ENCODE results near the gene XCL1.

XCL1 gene

DNA sequence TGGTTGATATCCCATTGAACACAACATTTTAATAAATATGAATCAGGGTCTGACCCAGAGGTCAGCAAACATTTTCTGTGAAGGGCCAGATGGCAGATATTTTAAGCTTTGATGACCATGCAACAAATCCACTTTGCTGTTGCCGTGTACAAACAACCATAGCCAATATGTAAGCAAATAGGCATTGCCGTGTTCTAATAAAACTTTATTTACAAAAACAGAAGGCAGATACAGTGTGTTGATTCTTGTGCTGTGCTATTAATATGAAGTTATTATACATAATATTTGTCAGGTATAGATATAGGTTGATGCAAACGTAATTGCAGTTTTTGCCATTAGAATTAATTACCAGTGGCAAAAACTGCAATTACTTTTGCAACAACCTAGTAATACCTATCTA lies 8.8 kb upstream of the XCL1 start:
- DNase-seq, result no peak
- Histone ChIP-seq H3K27me3 (replicated peaks; ENCODE audit: insufficient read depth, low read length) (no peaks in the 10 kb centered on the region), H3K79me2 (ENCODE audit: low read length) (no peaks in the 10 kb centered on the region), H3K4me2 (ENCODE audit: low read depth, low read length) (no peak overlapping the region), H3K4me3 (ENCODE audit: low read length) (no peak overlapping the region), H4K20me1 (ENCODE audit: insufficient read depth, low read length) (no peaks in the 10 kb centered on the region), H3K9me2 (replicated peaks; ENCODE audit: insufficient read depth, low read length) (no peaks in the 10 kb centered on the region), H3K9me3 (replicated peaks; ENCODE audit: insufficient read depth, low read length) (no peaks in the 10 kb centered on the region), H2AFZ (ENCODE audit: low read length) (no peak overlapping the region), H3K36me3 (replicated peaks; ENCODE audit: insufficient read depth, low read length) (no peaks in the 10 kb centered on the region), H3F3A (ENCODE audit: insufficient read depth, low read length) (no peaks in the 10 kb centered on the region), H3K27ac (ENCODE audit: low read length) (no peak overlapping the region), H3K9ac (ENCODE audit: low read length) (no peak overlapping the region), H3K4me1 (ENCODE audit: low read length) (no peaks in the 10 kb centered on the region)
- TF ChIP-seq EZH2phosphoT487 (IDR thresholded peaks at IDR 0.05; ENCODE audit: low read length), result no peak
- no peak for TF ChIP-seq CTCF (IDR thresholded peaks at IDR 0.05; ENCODE audit: low read length)
- TF ChIP-seq EZH2 (optimal IDR thresholded peaks at IDR 0.05; ENCODE audit: low read depth, low read length), result no peak

- no peaks in the 10 kb centered on the region for H3K79me2 ChIP-seq (ENCODE audit: low read length)
- H3K27ac ChIP-seq (ENCODE audit: low read length), result no peak overlapping the region
- TF ChIP-seq EZH2phosphoT487 (IDR thresholded peaks at IDR 0.05; ENCODE audit: low read length) (no peak), CTCF (IDR thresholded peaks at IDR 0.05; ENCODE audit: low read length) (no peak), EZH2 (optimal IDR thresholded peaks at IDR 0.05; ENCODE audit: low read depth, low read length) (no peak)
- DNase-seq, result no peak
- H3F3A ChIP-seq (ENCODE audit: insufficient read depth, low read length), result no peaks in the 10 kb centered on the region
- H3K9me3 ChIP-seq (replicated peaks; ENCODE audit: insufficient read depth, low read length), result no peaks in the 10 kb centered on the region
- H3K4me1 ChIP-seq (ENCODE audit: low read length), result no peaks in the 10 kb centered on the region
- no peaks in the 10 kb centered on the region for H3K36me3 ChIP-seq (replicated peaks; ENCODE audit: insufficient read depth, low read length)
- no peak overlapping the region for H3K4me2 ChIP-seq (ENCODE audit: low read depth, low read length)
- H3K9ac ChIP-seq (ENCODE audit: low read length), result no peak overlapping the region
- no peaks in the 10 kb centered on the region for H3K9me2 ChIP-seq (replicated peaks; ENCODE audit: insufficient read depth, low read length)
- H2AFZ ChIP-seq (ENCODE audit: low read length), result no peak overlapping the region
- H4K20me1 ChIP-seq (ENCODE audit: insufficient read depth, low read length), result no peaks in the 10 kb centered on the region
- no peaks in the 10 kb centered on the region for H3K27me3 ChIP-seq (replicated peaks; ENCODE audit: insufficient read depth, low read length)
- H3K4me3 ChIP-seq (ENCODE audit: low read length), result no peak overlapping the region
Observed at GRCh38 chr1:168568346-168568745, 8.1 kb upstream of the XCL1 start.

GRCh38 chr1:168570652-168571051 lies 5.8 kb upstream of the XCL1 start:
- no peak for DNase-seq
- Histone ChIP-seq H3K9me2 (replicated peaks; ENCODE audit: insufficient read depth, low read length) (no peaks in the 10 kb centered on the region), H3K27ac (ENCODE audit: low read length) (no peak overlapping the region), H3K9me3 (replicated peaks; ENCODE audit: insufficient read depth, low read length) (no peaks in the 10 kb centered on the region), H3K9ac (ENCODE audit: low read length) (no peak overlapping the region), H3F3A (ENCODE audit: insufficient read depth, low read length) (no peaks in the 10 kb centered on the region), H2AFZ (ENCODE audit: low read length) (no peak overlapping the region), H4K20me1 (ENCODE audit: insufficient read depth, low read length) (no peaks in the 10 kb centered on the region), H3K27me3 (replicated peaks; ENCODE audit: insufficient read depth, low read length) (no peaks in the 10 kb centered on the region), H3K4me2 (ENCODE audit: low read depth, low read length) (no peak overlapping the region), H3K4me1 (ENCODE audit: low read length) (no peaks in the 10 kb centered on the region), H3K4me3 (ENCODE audit: low read length) (no peak overlapping the region), H3K36me3 (replicated peaks; ENCODE audit: insufficient read depth, low read length) (no peaks in the 10 kb centered on the region), H3K79me2 (ENCODE audit: low read length) (no peaks in the 10 kb centered on the region)
- no peak for TF ChIP-seq EZH2 (optimal IDR thresholded peaks at IDR 0.05; ENCODE audit: low read depth, low read length)
- no peak for TF ChIP-seq CTCF (IDR thresholded peaks at IDR 0.05; ENCODE audit: low read length)
- no peak for TF ChIP-seq EZH2phosphoT487 (IDR thresholded peaks at IDR 0.05; ENCODE audit: low read length)

Data from MM.1S (cell line).